Adrenal gland (tissue), 12 donors: ENCODE results near the gene PTGES3L. TPM values are rescaled to one million over a fixed set of nuclear protein-coding genes. Genes with fewer than 3 reads are reported as not detected.
A peak's percentile ranks its signal among the peaks of the same experiment; 100 is the strongest.
"Not testable (repeated sequence)": the region's sequence is repeated elsewhere in the genome, so short reads cannot be mapped to it uniquely, and the experiment has no call there.

Source experiments
- DNase-seq, 7 donors: peaks; one replicate each; pipeline ENCODE4 v3.0.0-alpha.2; 2019 to 2020
- H3K27ac ChIP-seq, 5 donors: fragments of 200-600 bp; sonication (generic) in 4 of 5; 1 replicate in 3 of 5; 2 replicates in 2 of 5; pipeline versions ENCODE4 v1.5.1 to v1.8.0; 2016 to 2020; ENCODE audit warnings: mild to moderate bottlenecking in 1 of 5
- H3K27me3 ChIP-seq: fragments of 200-600 bp; 2 replicates; pipeline ENCODE4 v1.8.0; 2021
- H3K36me3 ChIP-seq, 2 donors: fragments of 200-600 bp; replicated peaks in 1 of 2; 1 replicate in 1 of 2; 2 replicates in 1 of 2; pipeline versions ENCODE4 v1.5.1 to v1.8.0; 2018 to 2022
- H3K4me1 ChIP-seq, 2 donors: fragments of 200-600 bp; replicated peaks in 1 of 2; 1 replicate in 1 of 2; 2 replicates in 1 of 2; pipeline versions ENCODE4 v1.5.1 to v1.8.0; 2018 to 2021
- H3K4me3 ChIP-seq, 4 donors: fragments of 200-600 bp; sonication (generic) in 3 of 4; one replicate each; pipeline ENCODE4 v1.5.1; 2016 to 2018
- H3K9me3 ChIP-seq, 3 donors: fragments of 200-600 bp; sonication (generic) in 1 of 3; replicated peaks in 1 of 3; 1 replicate in 2 of 3; 2 replicates in 1 of 3; pipeline versions ENCODE4 v1.5.1 to v1.8.0; 2016 to 2021
- POLR2A ChIP-seq, 2 donors: fragments of 450-650 bp; IDR thresholded peaks; one replicate each; pipeline ENCODE4 v1.6.1; 2017; ENCODE audit warnings: antibody characterized with exemption in 2 of 2, mild to moderate bottlenecking in 2 of 2, moderate library complexity in 1 of 2
- WGBS, 4 donors: extraction: QIAGEN DNeasy Blood & Tissue Kit in 2 of 4; methylation state at CpG; one replicate each; pipeline versions ENCODE4 v1.1.5 to v1.1.7; 2013 to 2017; 5-methylcytosine and 5-hydroxymethylcytosine counted together
- intact Hi-C, 2 donors: fragments of 100-400 bp; cut with DNase I; formaldehyde crosslinking; loops; one replicate each; pipeline versions ENCODE4 v1.14.1 to v1.15.0; 2022 to 2023
- polyA plus RNA-seq, 3 donors: library from polyadenylated mRNA; stranded (reverse); fragments of 200-250 nt in 2 of 3; fragments of 350-450 nt in 1 of 3; fragmentation: Illumina TruSeq in 1 of 3; extraction: RNeasy Lipid Tissue Mini Kit (QIAGEN cat#74804) in 1 of 3; gene quantifications; one replicate each; pipeline ENCODE4 v1.2.3, GENCODE V29; 2013 to 2014
- total RNA-seq, 9 donors: library from RNA; depleted of rRNA in 4 of 9; stranded (reverse); fragments of >200 nt in 4 of 9; fragments of 120-200 nt in 1 of 9; fragmentation: NEBNext Ultra II Directional in 1 of 9; extraction: Animal tissue kit (Norgen Biotek cat#: 25700) in 1 of 9; gene quantifications; one replicate each; pipeline versions ENCODE4 v1.1.0 to v1.2.4, GENCODE V29; 2013 to 2023
- TF ChIP-seq, protein P1 (sequence below), 6 experiments: fragments of 450-650 bp in 4 of 6; fragments of 200-600 bp in 2 of 6; sonication (generic) in 1 of 6; IDR thresholded peaks; 1 replicate in 5 of 6; 2 replicates in 1 of 6; pipeline versions ENCODE4 v1.5.1 to v1.8.0; 2016 to 2021; ENCODE audit warnings: antibody characterized with exemption in 6 of 6, mild to moderate bottlenecking in 2 of 6, moderate library complexity in 1 of 6
- donor health status: healthy with polysubstance abuse.
- donor health status: Bipolar disorder and iron deficiency.
- donor health status: DM: yes; HTN: yes; CAD: no.
- donor health status: DM: no; HTN: no; CAD: no.
- donor health status: DM: no; HTN: no; CAD: no.
- donor health status: DM: yes; HTN: yes; CAD: no.

The PTGES3L gene
- total and polyA plus RNA-seq, 12 donors: 0.18 to 0.72 (median 0.61) TPM; not detected in 6

DNA sequence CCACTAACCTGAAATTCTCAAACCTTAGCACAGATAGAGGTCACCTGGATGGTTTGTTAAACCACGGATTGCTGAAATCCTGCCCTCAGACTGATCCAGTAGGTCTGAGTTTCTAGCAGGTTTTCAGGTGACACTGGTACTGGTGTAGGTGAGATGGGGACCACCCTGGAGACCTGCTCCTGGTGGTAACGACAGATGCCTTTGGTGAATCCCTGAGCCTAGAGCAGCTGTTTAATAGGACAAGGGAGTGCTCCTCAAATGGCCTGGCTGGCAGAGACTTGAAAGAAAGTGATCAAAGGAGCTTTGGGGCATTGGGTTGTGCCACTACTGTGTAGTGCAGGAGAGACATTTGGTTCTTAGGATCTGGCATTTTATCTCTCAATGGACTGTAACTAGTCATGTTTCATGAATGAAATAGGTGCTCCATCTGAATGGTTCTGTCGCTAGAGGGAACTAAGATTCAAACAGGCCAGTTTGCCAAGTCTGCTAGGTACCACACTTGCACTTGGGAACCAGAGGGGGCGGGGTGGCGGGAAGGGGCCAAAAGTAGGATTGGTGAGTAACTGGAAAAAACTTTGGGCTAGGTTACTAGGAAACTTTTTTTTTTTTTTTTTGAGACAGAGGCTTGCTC lies 23.8 kb upstream of the PTGES3L start:
- intact Hi-C loops: no loop called here
- WGBS, 4 donors: 69 to 79% (median 75%) methylated on average over 4 to 5 of the region's 5 CpGs
- no peak for TF ChIP-seq POLR2A (IDR thresholded peaks at IDR 0.05)
- TF ChIP-seq, protein P1, sequence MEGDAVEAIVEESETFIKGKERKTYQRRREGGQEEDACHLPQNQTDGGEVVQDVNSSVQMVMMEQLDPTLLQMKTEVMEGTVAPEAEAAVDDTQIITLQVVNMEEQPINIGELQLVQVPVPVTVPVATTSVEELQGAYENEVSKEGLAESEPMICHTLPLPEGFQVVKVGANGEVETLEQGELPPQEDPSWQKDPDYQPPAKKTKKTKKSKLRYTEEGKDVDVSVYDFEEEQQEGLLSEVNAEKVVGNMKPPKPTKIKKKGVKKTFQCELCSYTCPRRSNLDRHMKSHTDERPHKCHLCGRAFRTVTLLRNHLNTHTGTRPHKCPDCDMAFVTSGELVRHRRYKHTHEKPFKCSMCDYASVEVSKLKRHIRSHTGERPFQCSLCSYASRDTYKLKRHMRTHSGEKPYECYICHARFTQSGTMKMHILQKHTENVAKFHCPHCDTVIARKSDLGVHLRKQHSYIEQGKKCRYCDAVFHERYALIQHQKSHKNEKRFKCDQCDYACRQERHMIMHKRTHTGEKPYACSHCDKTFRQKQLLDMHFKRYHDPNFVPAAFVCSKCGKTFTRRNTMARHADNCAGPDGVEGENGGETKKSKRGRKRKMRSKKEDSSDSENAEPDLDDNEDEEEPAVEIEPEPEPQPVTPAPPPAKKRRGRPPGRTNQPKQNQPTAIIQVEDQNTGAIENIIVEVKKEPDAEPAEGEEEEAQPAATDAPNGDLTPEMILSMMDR (IDR thresholded peaks at IDR 0.05): no peak
- peaks cover 15 to 30% of the 10 kb centered on the region in 2 donors for H3K4me1 ChIP-seq
- H3K36me3 ChIP-seq: peaks cover 0 to 40% of the 10 kb centered on the region in 2 donors
- H3K27me3 ChIP-seq: no peaks in the 10 kb centered on the region
- DNase-seq: peak in 5 of 7 donors; percentile 59 to 81 (median 78)
- H3K27ac ChIP-seq: peak overlapping the region in 2 of 5 donors; percentile 28 to 54
- no peak overlapping the region for H3K4me3 ChIP-seq
- H3K9me3 ChIP-seq: no peaks in the 10 kb centered on the region

- DNase-seq, H3K27me3 ChIP-seq, H3K9me3 ChIP-seq, intact Hi-C loops, H3K4me3 ChIP-seq: not testable (repeated sequence)
- Histone ChIP-seq H3K27ac (peak overlapping the region in 1 of 5 donors; percentile 20), H3K36me3 (peaks cover 0 to 40% of the 10 kb centered on the region in 2 donors), H3K4me1 (peaks cover 12 to 26% of the 10 kb centered on the region in 2 donors)
- WGBS, 4 donors: 89 to 90% (median 90%) methylated on average over 13 of the region's 13 CpGs
Measured at GRCh38 chr17:43000894-43001293, 21.0 kb upstream of the PTGES3L start.

DNA sequence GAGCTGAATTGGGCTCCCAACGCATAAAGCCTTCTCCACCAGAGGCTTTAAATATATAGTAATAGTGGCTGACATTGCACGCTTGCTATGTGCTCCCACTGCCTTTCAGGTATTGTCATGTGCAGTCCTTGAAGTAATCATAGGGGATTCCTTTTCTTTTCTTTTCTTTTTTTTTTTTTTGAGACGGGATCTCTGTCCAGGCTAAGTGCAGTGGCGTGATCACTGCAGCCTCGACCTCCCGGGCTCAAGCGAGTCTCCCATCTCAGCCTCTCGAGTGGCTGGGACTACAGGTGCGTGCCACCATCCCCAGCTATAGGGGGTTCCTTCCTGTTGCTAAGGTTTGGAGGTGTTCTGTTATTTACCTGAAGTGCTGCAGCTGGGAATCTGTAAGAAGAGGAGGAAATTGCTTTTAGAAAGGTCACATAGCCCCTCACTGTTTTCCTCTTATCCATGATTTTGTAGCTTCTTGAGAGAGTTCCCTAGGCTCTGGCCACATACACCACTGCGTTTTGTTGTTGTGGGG lies 19.2 kb upstream of the PTGES3L start:
- Histone ChIP-seq H3K4me3 (peak overlapping the region; percentile 34 to 87 (median 70)), H3K36me3 (peaks cover 0 to 40% of the 10 kb centered on the region in 2 donors), H3K4me1 (peaks cover 12 to 26% of the 10 kb centered on the region in 2 donors), H3K9me3 (no peaks in the 10 kb centered on the region), H3K27ac (peak overlapping the region; percentile 51 to 97 (median 93)), H3K27me3 (no peaks in the 10 kb centered on the region)
- DNase-seq: no peak
- TF ChIP-seq POLR2A (IDR thresholded peaks at IDR 0.05): no peak
- TF ChIP-seq, protein P1 (IDR thresholded peaks at IDR 0.05): no peak
- WGBS, 4 donors: 7 to 13% (median 9%) methylated on average over 10 of the region's 10 CpGs
- intact Hi-C loops: loop anchor here in 1 of 2 donors (10.0 kb wide), 1 partner anchor 154 kb away; the partner anchor contains the start of gene AOC2

GRCh38 chr17:42997984-42998938 lies 18.4 kb upstream of the PTGES3L start, which contains the start of gene RPL27:
RPL27 (plus strand) TSS chr17:42998419; CDS start chr17:42998751, 332 bp downstream.
- WGBS, 4 donors: 0 to 1% (median 1%) methylated on average over 18 to 49 of the region's 49 CpGs
- intact Hi-C loops: loop anchor here in 1 of 2 donors (2.0 to 10.0 kb wide), 2 partner anchors 29 to 153 kb away; partner anchors contain the start of gene AOC2

More at GRCh38 chr17:42997984-42998938, 18.4 kb upstream of the PTGES3L start, which contains the start of gene RPL27:
- peaks cover 0 to 38% of the 10 kb centered on the region in 2 donors for H3K36me3 ChIP-seq
- H3K27me3 ChIP-seq: no peaks in the 10 kb centered on the region
- H3K4me1 ChIP-seq: peaks cover 12 to 26% of the 10 kb centered on the region in 2 donors
- no peaks in the 10 kb centered on the region for H3K9me3 ChIP-seq
- peak; percentile 96 to 100 (median 99) for DNase-seq
- H3K4me3 ChIP-seq: peak within 1 kb of the TSS; percentile 34 to 87 (median 70)
- H3K27ac ChIP-seq: peak within 1 kb of the TSS; percentile 51 to 97 (median 93)
- peak; percentile 44 to 89 for TF ChIP-seq POLR2A (IDR thresholded peaks at IDR 0.05)
- TF ChIP-seq, protein P1 (IDR thresholded peaks at IDR 0.05): peak; percentile 90 to 97 (median 95)
